NCI-H510A (cell line): ENCODE results near the gene KCNE1.
A peak's percentile ranks its signal among the peaks of the same experiment; 100 is the strongest.
"Not testable (repeated sequence)": the region's sequence is repeated elsewhere in the genome, so short reads cannot be mapped to it uniquely, and the experiment has no call there.

ENCODE experiments used
- DNase-seq: peaks from one replicate; lab custom pipeline; 2025; lab: John Stamatoyannopoulos, UW

KCNE1 gene

DNA sequence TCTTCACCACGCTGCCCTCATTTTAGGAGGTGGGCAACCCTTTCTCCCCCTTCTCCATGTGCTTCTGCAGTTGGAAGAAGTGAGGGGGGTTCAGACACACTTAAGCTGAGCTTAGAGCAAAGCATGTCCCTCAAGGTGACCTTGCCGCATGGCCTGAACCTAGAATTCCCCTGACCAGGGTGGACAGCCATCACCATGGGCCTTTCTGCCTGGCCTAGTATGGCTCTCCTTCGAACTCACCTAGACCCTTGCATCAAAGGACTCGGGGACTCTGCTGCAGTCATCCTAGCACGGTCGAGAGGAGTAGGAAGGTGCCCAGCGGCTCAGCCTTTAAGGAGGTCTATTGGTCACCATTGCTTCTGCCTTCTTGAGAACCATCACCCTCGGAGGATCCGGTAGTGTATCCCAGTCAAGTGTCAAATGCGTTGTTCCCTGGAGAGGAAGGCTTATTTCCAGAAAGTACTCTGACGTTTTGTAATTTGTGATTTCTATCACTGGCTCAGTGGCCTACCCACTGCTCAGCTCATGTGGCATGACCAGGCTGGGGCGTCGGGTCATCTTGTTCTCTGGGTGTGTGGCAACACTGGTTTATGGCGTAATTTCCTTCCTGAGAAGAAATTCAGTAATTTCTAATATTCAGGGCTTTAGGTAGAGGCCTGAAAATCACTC is at the start of gene KCNE1:
Gene KCNE1 (minus strand): TSS at position 424 of the 669 bp plus-strand sequence. CDS start 62,576 bp downstream, outside the sequence.
- DNase-seq = no peak

- no peak for DNase-seq
These were observed 49.8 kb upstream of the KCNE1 start for GRCh38 chr21:34561806-34562205.

GRCh38 chr21:34560609-34561008 is 48.6 kb upstream of the KCNE1 start:
- no peak for DNase-seq

- DNase-seq = no peak
These were observed 48.0 kb upstream of the KCNE1 start for GRCh38 chr21:34560021-34560420.

GRCh38 chr21:34559089-34559631 is 47.1 kb upstream of the KCNE1 start:
- no peak for DNase-seq

- DNase-seq = no peak
These were observed 46.2 kb upstream of the KCNE1 start for GRCh38 chr21:34558166-34558565.

DNA sequence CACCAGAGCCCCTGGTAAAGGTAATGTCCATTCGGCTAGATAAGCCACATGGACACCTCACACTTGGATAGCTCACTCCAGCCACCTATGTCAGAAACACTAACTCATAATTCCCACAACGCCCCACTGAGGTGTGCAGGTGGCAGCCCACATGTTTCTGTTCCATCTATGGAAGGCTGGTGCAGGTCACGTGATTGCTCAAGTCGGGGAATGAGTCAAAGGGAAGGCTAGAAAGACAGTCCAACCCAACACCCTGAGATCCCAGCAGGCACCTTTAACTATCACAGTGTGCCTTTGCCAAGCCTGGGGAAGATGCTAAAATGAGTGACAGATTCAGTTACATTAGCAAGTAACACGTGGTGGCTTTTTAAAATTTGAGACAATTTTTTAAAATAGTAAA is 45.3 kb upstream of the KCNE1 start:
- no peak for DNase-seq

DNA sequence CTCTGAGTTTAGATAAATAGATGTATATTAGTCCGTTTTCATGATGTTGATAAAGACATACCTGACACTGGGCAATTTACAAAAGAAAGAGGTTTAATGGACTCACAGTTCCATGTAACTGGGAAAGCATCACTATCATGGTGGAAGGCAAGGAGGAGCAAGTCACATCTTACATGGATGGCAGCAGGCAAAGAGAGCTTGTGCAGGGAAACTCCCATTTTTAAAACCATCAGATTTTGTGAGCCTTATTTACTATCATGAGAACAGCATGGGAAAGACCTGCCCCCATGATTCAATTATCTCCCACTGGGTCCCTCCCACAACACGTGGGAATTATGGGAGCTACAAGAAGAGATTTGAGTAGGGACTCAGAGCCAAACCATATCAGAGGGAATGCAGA is 42.7 kb upstream of the KCNE1 start:
- DNase-seq = not testable (repeated sequence)

DNA sequence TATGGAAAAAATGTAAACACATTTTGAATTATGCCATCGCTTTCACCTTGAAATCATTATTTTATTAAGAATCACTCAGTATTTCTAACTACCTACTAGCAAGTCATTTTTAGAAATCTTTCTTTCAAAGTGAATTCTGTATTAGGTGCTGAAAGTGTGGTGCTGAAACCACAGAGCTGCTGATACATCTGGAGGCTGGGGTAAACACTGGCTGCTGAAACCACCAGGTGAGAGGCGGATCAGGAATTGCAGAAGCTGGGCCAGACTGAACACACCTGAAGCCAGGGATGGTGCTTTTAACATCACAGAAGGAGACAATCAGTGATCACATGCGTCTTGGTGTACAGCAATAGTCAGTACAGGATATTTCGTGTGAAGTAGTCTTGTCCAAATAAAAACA is 42.2 kb upstream of the KCNE1 start:
- no peak for DNase-seq

GRCh38 chr21:34553151-34553952 is 41.3 kb upstream of the KCNE1 start:
- no peak for DNase-seq

- DNase-seq = no peak
These were observed 40.5 kb upstream of the KCNE1 start for GRCh38 chr21:34552360-34553098.

DNA sequence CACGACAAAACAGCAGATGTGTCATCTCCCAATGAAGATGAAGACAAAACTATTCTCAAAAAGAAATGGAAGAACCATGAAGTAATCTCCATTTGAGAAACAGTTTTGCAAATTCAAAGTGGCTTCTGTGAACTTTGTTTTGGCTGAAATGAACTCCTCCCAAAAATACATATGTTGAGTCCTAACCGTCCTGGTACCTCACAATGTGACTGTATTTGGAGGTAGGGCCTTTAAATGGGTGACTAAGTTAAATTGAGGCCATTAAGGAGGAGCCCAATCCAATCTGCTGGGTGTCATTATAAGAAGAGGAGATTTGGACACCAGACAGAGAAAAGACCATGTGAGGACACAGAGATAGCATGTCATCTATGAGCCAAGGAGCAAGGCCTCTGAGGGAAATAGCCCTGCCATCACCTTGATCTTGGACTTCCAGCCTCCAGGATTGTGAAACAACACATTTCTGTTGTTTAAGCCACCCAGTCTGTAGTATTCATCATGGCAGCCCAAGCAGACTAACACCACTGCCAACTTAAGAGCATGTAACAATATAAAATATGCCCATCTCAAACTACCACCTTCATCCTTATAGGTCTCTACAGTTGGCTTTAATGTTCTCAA is 38.3 kb upstream of the KCNE1 start:
- no peak for DNase-seq

- no peak for DNase-seq
These were observed 36.9 kb upstream of the KCNE1 start for GRCh38 chr21:34548781-34549376.

GRCh38 chr21:34546542-34546941 is 34.5 kb upstream of the KCNE1 start:
- no peak for DNase-seq

GRCh38 chr21:34545079-34545884 is 33.3 kb upstream of the KCNE1 start:
- no peak for DNase-seq

GRCh38 chr21:34544032-34544496 is 32.1 kb upstream of the KCNE1 start:
- DNase-seq = peak; percentile 71

GRCh38 chr21:34543017-34543416 is 31.0 kb upstream of the KCNE1 start:
- DNase-seq = no peak

DNA sequence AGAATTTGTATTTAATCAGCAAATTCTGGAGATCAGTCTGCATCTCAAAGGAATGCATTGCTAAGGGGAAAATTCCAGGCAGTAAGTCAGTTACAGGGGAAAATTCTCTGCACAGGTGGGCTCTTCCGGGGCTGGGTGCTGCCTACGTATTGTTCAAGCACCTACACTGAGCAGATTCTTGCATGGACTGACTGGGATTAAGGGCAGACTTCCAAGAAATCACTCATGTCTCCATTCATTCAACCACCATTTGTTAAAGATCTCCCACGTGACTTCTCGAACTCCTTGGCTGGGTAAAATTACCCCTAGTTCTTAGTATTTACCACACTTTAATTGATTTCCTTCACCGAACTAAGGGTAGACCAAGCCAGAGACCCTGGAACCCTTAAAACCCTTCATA is 28.2 kb upstream of the KCNE1 start:
- DNase-seq = no peak

DNA sequence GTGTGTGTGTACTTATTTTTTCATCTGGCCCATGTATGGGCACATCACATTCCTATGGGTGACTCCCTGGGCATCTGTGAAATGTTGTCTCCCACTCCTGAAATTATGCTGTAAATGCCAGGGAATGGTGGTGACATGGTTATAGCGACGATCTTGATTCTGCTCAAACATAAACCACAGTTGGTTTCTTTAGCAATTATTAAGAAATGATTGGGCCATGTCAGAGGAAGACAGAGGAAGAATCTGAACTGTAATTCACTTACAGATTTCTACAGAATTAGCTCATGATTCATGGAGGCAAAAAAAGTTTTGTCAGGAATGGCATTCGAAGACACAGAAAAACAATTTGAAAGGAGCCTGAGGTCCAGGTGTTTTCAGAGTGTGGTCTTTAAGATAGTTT is 25.8 kb upstream of the KCNE1 start:
- DNase-seq = no peak

DNA sequence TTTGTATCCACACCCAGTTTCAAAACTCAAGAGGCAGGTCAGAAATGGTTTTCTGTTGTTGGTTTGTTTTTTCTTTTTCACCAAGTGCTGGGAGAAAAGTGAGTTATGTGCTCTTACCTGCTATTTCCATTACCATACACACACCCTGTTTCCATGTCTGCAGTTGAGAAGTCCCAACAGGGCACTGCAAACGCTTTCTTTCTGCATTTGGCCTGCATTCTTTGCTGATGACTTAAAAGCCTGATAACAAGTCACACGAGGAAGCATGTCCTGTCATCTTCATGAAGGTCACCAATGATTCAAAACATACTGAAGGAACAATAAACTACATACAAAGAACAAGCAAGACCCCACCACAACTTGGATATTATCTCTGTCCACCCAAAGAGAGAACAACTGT is 24.8 kb upstream of the KCNE1 start:
- DNase-seq = no peak

DNA sequence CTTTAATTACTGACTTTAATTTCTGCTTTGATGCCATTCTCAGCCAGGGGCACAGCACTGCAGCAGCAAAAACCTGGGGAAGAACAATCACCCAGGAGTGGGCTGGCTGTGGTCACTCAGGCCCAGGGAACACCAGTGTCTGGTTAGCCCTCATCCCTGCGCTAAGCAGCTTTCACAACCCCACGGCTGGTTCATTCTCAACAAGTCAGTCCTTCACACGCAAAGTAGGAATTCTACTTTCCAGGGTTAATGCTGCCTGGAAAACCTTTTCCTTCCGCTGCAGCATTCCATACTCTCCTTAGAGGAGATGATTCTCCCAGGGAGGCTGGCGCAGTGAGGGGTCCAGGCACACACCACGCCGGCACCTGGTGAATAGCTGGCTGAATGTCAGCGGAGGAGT is 24.3 kb upstream of the KCNE1 start:
- DNase-seq = no peak
